Suprapubic skin (tissue), 3 donors: Measurements from ENCODE around the gene CCDC85A.

ENCODE experiments used
- POLR2AphosphoS5 ChIP-seq, 3 donors: sonication (generic); formaldehyde crosslinking; IDR thresholded peaks; one replicate each; pipeline ENCODE4 v1.6.1; 2017; ENCODE audit warnings: antibody characterized with exemption in 3 of 3
- TF ChIP-seq, protein P1 (sequence below), 2 donors: fragments of 200-600 bp in 1 of 2; fragments of 450-650 bp in 1 of 2; sonication (generic) in 1 of 2; IDR thresholded peaks; one replicate each; pipeline ENCODE4 v1.5.1; 2016 to 2019; ENCODE audit warnings: antibody characterized with exemption in 2 of 2, mild to moderate bottlenecking in 1 of 2, moderate library complexity in 1 of 2

DNA sequence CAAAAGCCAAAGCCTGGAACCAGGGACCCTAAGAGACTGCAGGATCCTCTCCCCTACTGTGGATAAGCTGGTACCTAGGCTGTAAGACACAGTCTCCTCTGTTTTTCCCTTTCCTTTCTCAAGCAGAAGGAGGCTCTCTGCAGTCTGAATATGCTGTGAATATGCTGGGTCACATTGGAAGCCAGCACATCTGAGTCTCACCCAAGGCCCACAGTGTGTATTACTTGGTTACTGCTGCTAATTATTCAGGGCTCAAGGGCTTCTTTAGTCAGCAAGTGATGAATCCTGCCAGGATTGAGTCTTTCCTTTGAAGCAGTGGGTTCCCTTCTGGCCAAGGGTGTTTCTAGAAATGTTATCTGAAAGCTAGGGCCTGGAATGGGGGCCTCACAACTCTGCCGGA lies 60.7 kb downstream of the CCDC85A start:
- TF ChIP-seq, protein P1, sequence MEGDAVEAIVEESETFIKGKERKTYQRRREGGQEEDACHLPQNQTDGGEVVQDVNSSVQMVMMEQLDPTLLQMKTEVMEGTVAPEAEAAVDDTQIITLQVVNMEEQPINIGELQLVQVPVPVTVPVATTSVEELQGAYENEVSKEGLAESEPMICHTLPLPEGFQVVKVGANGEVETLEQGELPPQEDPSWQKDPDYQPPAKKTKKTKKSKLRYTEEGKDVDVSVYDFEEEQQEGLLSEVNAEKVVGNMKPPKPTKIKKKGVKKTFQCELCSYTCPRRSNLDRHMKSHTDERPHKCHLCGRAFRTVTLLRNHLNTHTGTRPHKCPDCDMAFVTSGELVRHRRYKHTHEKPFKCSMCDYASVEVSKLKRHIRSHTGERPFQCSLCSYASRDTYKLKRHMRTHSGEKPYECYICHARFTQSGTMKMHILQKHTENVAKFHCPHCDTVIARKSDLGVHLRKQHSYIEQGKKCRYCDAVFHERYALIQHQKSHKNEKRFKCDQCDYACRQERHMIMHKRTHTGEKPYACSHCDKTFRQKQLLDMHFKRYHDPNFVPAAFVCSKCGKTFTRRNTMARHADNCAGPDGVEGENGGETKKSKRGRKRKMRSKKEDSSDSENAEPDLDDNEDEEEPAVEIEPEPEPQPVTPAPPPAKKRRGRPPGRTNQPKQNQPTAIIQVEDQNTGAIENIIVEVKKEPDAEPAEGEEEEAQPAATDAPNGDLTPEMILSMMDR (IDR thresholded peaks at IDR 0.05), result no peak
- TF ChIP-seq POLR2AphosphoS5 (IDR thresholded peaks at IDR 0.05), result no peak
